ENCODE measurements around the gene MED12. TPM values are rescaled to one million over a fixed set of nuclear protein-coding genes. Genes with fewer than 3 reads are reported as not detected.
A peak's percentile ranks its signal among the peaks of the same experiment; 100 is the strongest.

The MED12 gene
- total and polyA plus RNA-seq, 3 donors from 2014 or later = 35.0 to 110 (median 102) TPM

GRCh38 chrX:71169586-71169985 is 51.2 kb downstream of the MED12 start:
- intact Hi-C loops (cut with DNase I; ENCODE audit: low total_unique reads) = no loop called here
- H3K27ac ChIP-seq = no peak overlapping the region
- 75% methylated on average over 14 of the region's 22 CpGs; no CpG with 5 or more reads in 1 of the 2 donors for WGBS, 2 donors
- H3K9me3 ChIP-seq = no peaks in the 10 kb centered on the region
- H3K36me3 ChIP-seq (ENCODE audit: low read depth, missing control alignments) = no peaks in the 10 kb centered on the region
- TF ChIP-seq CTCF (IDR thresholded peaks at IDR 0.05) = no peak
- no peak for TF ChIP-seq POLR2A (IDR thresholded peaks at IDR 0.05)
- H3K4me1 ChIP-seq = no peaks in the 10 kb centered on the region
- no peak for DNase-seq
- H3K4me3 ChIP-seq = no peak overlapping the region
- H3K27me3 ChIP-seq = no peaks in the 10 kb centered on the region

GRCh38 chrX:71170660-71171059 is 52.3 kb downstream of the MED12 start:
- no peak overlapping the region for H3K4me3 ChIP-seq
- 66 to 71% methylated on average over 3 to 5 of the region's 5 CpGs for WGBS, 2 donors
- DNase-seq = no peak
- H3K27me3 ChIP-seq = no peaks in the 10 kb centered on the region
- TF ChIP-seq CTCF (IDR thresholded peaks at IDR 0.05) (no peak), POLR2A (IDR thresholded peaks at IDR 0.05) (no peak)
- H3K27ac ChIP-seq = no peak overlapping the region
- intact Hi-C loops (cut with DNase I; ENCODE audit: low total_unique reads) = no loop called here
- no peaks in the 10 kb centered on the region for H3K9me3 ChIP-seq
- H3K4me1 ChIP-seq = no peaks in the 10 kb centered on the region
- no peaks in the 10 kb centered on the region for H3K36me3 ChIP-seq (ENCODE audit: low read depth, missing control alignments)

GRCh38 chrX:71171110-71171801 is 52.9 kb downstream of the MED12 start:
- intact Hi-C loops (cut with DNase I; ENCODE audit: low total_unique reads) = no loop called here
- no peak for TF ChIP-seq POLR2A (IDR thresholded peaks at IDR 0.05)
- no peak for TF ChIP-seq CTCF (IDR thresholded peaks at IDR 0.05)
- Histone ChIP-seq H3K27me3 (no peaks in the 10 kb centered on the region), H3K36me3 (ENCODE audit: low read depth, missing control alignments) (no peaks in the 10 kb centered on the region), H3K4me1 (no peaks in the 10 kb centered on the region), H3K4me3 (no peak overlapping the region), H3K27ac (peak overlapping the region in 1 of 2 donors; percentile 14), H3K9me3 (no peaks in the 10 kb centered on the region)
- 27 to 61% methylated on average over 10 to 12 of the region's 12 CpGs for WGBS, 2 donors
- peak; percentile 54 for DNase-seq

- TF ChIP-seq POLR2A (IDR thresholded peaks at IDR 0.05) (no peak), CTCF (IDR thresholded peaks at IDR 0.05) (no peak)
- H3K9me3 ChIP-seq = no peaks in the 10 kb centered on the region
- DNase-seq = no peak
- H3K4me1 ChIP-seq = peaks cover 3% of the 10 kb centered on the region
- no peak overlapping the region for H3K4me3 ChIP-seq
- no peaks in the 10 kb centered on the region for H3K27me3 ChIP-seq
- WGBS, 2 donors = 54 to 75% methylated on average over 2 of the region's 2 CpGs
- H3K27ac ChIP-seq = no peak overlapping the region
- H3K36me3 ChIP-seq (ENCODE audit: low read depth, missing control alignments) = no peaks in the 10 kb centered on the region
- intact Hi-C loops (cut with DNase I; ENCODE audit: low total_unique reads) = no loop called here
These were observed 55.0 kb downstream of the MED12 start for GRCh38 chrX:71173440-71173839.

GRCh38 chrX:71174795-71175194 is 56.4 kb downstream of the MED12 start:
- intact Hi-C loops (cut with DNase I; ENCODE audit: low total_unique reads) = no loop called here
- H3K27me3 ChIP-seq = no peaks in the 10 kb centered on the region
- WGBS, 2 donors = 80 to 88% methylated on average over 1 of the region's 1 CpG
- no peaks in the 10 kb centered on the region for H3K36me3 ChIP-seq (ENCODE audit: low read depth, missing control alignments)
- DNase-seq = no peak
- H3K27ac ChIP-seq = no peak overlapping the region
- TF ChIP-seq POLR2A (IDR thresholded peaks at IDR 0.05) (no peak), CTCF (IDR thresholded peaks at IDR 0.05) (no peak)
- H3K9me3 ChIP-seq = no peaks in the 10 kb centered on the region
- H3K4me3 ChIP-seq = no peak overlapping the region
- peaks cover 7% of the 10 kb centered on the region for H3K4me1 ChIP-seq
